IMR-90 (cell line): Measurements from ENCODE around the gene PCCA. TPM values are rescaled to one million over a fixed set of nuclear protein-coding genes. Genes with fewer than 3 reads are reported as not detected.

Source experiments
- ATAC-seq: fragments of 200-7000 bp; cut with Tn5 transposase; 2 replicates; pipeline ENCODE4 v1.9.1; 2020; ENCODE audit warnings: low read depth, mild to moderate bottlenecking, moderate library complexity
- BruUV-seq: library from RNA; stranded (reverse); fragments of 400-500 nt; replicated peaks from 2 replicates; lab custom pipeline; 2021; lab: Mats Ljungman, UMichigan
- CTCF ChIA-PET: fragments of 300-600 bp; formaldehyde crosslinking; extraction: SDS; loops from one replicate; lab custom pipeline; 2021; ENCODE audit warnings: antibody characterized with exemption; lab: Yijun Ruan, JAX
- POLR2A ChIA-PET: fragments of 300-600 bp; sonication (Branson Sonifier 250); formaldehyde crosslinking; loops from one replicate; lab custom pipeline; 2022; ENCODE audit warnings: antibody characterized with exemption; ENCODE audit not compliant: unreplicated experiment; lab: Charles Lee
- DNase-seq: peaks from one replicate; pipeline ENCODE4 v3.0.0; 2013
- H2AFZ ChIP-seq: replicated peaks from 2 replicates; pipeline ENCODE3; 2013; ENCODE audit warnings: low read length, mild to moderate bottlenecking; ENCODE audit not compliant: poor library complexity
- H2AK5ac ChIP-seq: 2 replicates; pipeline ENCODE4 v1.6.1; 2013; ENCODE audit warnings: low read depth, low read length, inconsistent platforms
- H2AK9ac ChIP-seq: replicated peaks from 2 replicates; pipeline ENCODE3; 2013; ENCODE audit warnings: mild to moderate bottlenecking, low read depth, low read length, moderate library complexity; ENCODE audit not compliant: poor library complexity
- H2BK120ac ChIP-seq: 2 replicates; pipeline ENCODE4 v1.6.1; 2013; ENCODE audit warnings: low read depth, low read length, inconsistent platforms
- H2BK15ac ChIP-seq: 3 replicates; pipeline ENCODE4 v1.6.1; 2013; ENCODE audit warnings: low read depth, low read length, inconsistent platforms
- H2BK20ac ChIP-seq: 2 replicates; pipeline ENCODE4 v1.6.1; 2013; ENCODE audit warnings: low read depth, mild to moderate bottlenecking, inconsistent platforms, low read length, moderate library complexity
- H2BK5ac ChIP-seq: 2 replicates; pipeline ENCODE4 v1.6.1; 2013; ENCODE audit warnings: mild to moderate bottlenecking, low read depth, low read length, inconsistent platforms; ENCODE audit not compliant: poor library complexity, severe bottlenecking
- H3K14ac ChIP-seq: replicated peaks from 2 replicates; pipeline ENCODE4 v1.6.1; 2013; ENCODE audit warnings: low read depth, low read length, inconsistent platforms
- H3K18ac ChIP-seq: 2 replicates; pipeline ENCODE4 v1.6.1; 2013; ENCODE audit warnings: low read depth, low read length, control low read depth
- H3K23ac ChIP-seq: 2 replicates; pipeline ENCODE4 v1.6.1; 2013; ENCODE audit warnings: low read depth, low read length, inconsistent platforms
- H3K27ac ChIP-seq: 2 replicates; pipeline ENCODE4 v1.5.1; 2013; ENCODE audit warnings: mild to moderate bottlenecking, control low read depth, low read length; ENCODE audit not compliant: insufficient read depth
- H3K27me3 ChIP-seq: 2 replicates; pipeline ENCODE4 v1.6.1; 2013; ENCODE audit warnings: low read length; ENCODE audit not compliant: control insufficient read depth, insufficient read depth
- H3K36me3 ChIP-seq: 2 replicates; pipeline ENCODE4 v1.6.1; 2013; ENCODE audit warnings: low read length, mixed read lengths; ENCODE audit not compliant: control insufficient read depth, insufficient read depth
- H3K4ac ChIP-seq: 2 replicates; pipeline ENCODE4 v1.6.1; 2013; ENCODE audit warnings: low read depth, low read length, inconsistent platforms
- H3K4me1 ChIP-seq: 2 replicates; pipeline ENCODE4 v1.6.1; 2013; ENCODE audit warnings: low read length, mixed read lengths; ENCODE audit not compliant: control insufficient read depth, insufficient read depth
- H3K4me2 ChIP-seq: 2 replicates; pipeline ENCODE4 v1.6.1; 2013; ENCODE audit warnings: low read depth, mild to moderate bottlenecking, control low read depth, low read length, moderate library complexity
- H3K4me3 ChIP-seq: 2 replicates; pipeline ENCODE4 v1.5.1; 2013; ENCODE audit warnings: low read depth, mild to moderate bottlenecking, control low read depth, low read length, moderate library complexity; ENCODE audit not compliant: insufficient read depth
- H3K56ac ChIP-seq: 2 replicates; pipeline ENCODE4 v1.6.1; 2013; ENCODE audit warnings: low read length, inconsistent platforms; ENCODE audit not compliant: insufficient read depth; ENCODE audit errors: extremely low read depth
- H3K79me1 ChIP-seq, 2 experiments: 2 replicates each; pipeline ENCODE4 v1.6.1; 2013; ENCODE audit warnings: low read length in 2 of 2, inconsistent platforms in 1 of 2, low read depth in 1 of 2
- H3K9ac ChIP-seq: 2 replicates; pipeline ENCODE4 v1.6.1; 2013; ENCODE audit warnings: low read depth, low read length, control low read depth
- H3K9me1 ChIP-seq: 2 replicates; pipeline ENCODE4 v1.6.1; 2013; ENCODE audit warnings: low read length, inconsistent platforms; ENCODE audit not compliant: insufficient read depth
- H3K9me3 ChIP-seq: 2 replicates; pipeline ENCODE4 v1.6.1; 2013; ENCODE audit warnings: low read length; ENCODE audit not compliant: control insufficient read depth, insufficient read depth
- H4K20me1 ChIP-seq: 2 replicates; pipeline ENCODE4 v1.6.1; 2013; ENCODE audit warnings: low read length, inconsistent platforms; ENCODE audit not compliant: insufficient read depth
- H4K5ac ChIP-seq: 2 replicates; pipeline ENCODE4 v1.6.1; 2013; ENCODE audit warnings: mild to moderate bottlenecking, low read depth, low read length, control low read depth
- H4K8ac ChIP-seq, 2 experiments: 2 replicates each; pipeline ENCODE4 v1.6.1; 2013; ENCODE audit warnings: low read depth in 2 of 2, low read length in 2 of 2, control low read depth in 1 of 2, inconsistent platforms in 1 of 2
- H4K91ac ChIP-seq: 2 replicates; pipeline ENCODE4 v1.6.1; 2013; ENCODE audit warnings: low read depth, low read length, inconsistent platforms; ENCODE audit not compliant: insufficient read depth
- BHLHE40 ChIP-seq: fragments of 150-350 bp; IDR thresholded peaks from 2 replicates; pipeline ENCODE4 v1.6.1; 2016; ENCODE audit warnings: mild to moderate bottlenecking, low read depth, low read length
- CEBPB ChIP-seq: IDR thresholded peaks from 2 replicates; pipeline ENCODE4 v1.6.1; 2012; ENCODE audit warnings: low read depth, low read length, improper control_type of control experiment
- CHD1 ChIP-seq: IDR thresholded peaks from 2 replicates; pipeline ENCODE4 v1.6.1; 2012; ENCODE audit warnings: low read depth, low read length, improper control_type of control experiment
- FOS ChIP-seq: fragments of 150-350 bp; IDR thresholded peaks from 2 replicates; pipeline ENCODE4 v1.6.1; 2016; ENCODE audit warnings: low read depth, low read length
- MAFK ChIP-seq: IDR thresholded peaks from 2 replicates; pipeline ENCODE4 v1.6.1; 2012; ENCODE audit warnings: low read depth, low read length, improper control_type of control experiment
- MAZ ChIP-seq: IDR thresholded peaks from 2 replicates; pipeline ENCODE4 v1.6.1; 2012; ENCODE audit warnings: low read depth, mild to moderate bottlenecking, low read length, improper control_type of control experiment, moderate library complexity, borderline replicate concordance
- MXI1 ChIP-seq: IDR thresholded peaks from 2 replicates; pipeline ENCODE4 v1.6.1; 2012; ENCODE audit warnings: low read depth, mild to moderate bottlenecking, low read length, moderate library complexity, borderline replicate concordance
- NFE2L2 ChIP-seq: fragments of 150-350 bp; IDR thresholded peaks from 2 replicates; pipeline ENCODE4 v1.6.1; 2016; ENCODE audit warnings: low read depth, mild to moderate bottlenecking, low read length
- RAD21 ChIP-seq: IDR thresholded peaks from 2 replicates; pipeline ENCODE4 v1.6.1; 2012; ENCODE audit warnings: low read length, improper control_type of control experiment
- RCOR1 ChIP-seq: IDR thresholded peaks from 2 replicates; pipeline ENCODE4 v1.6.1; 2012; ENCODE audit warnings: mild to moderate bottlenecking, low read length, improper control_type of control experiment; ENCODE audit not compliant: insufficient replicate concordance
- RFX5 ChIP-seq: IDR thresholded peaks from 2 replicates; pipeline ENCODE4 v1.8.0; 2012; ENCODE audit warnings: low read depth, mild to moderate bottlenecking, low read length, moderate library complexity
- SMC3 ChIP-seq: fragments of 150-350 bp; IDR thresholded peaks from 2 replicates; pipeline ENCODE4 v1.6.1; 2016; ENCODE audit warnings: low read depth, mild to moderate bottlenecking, antibody characterized with exemption, low read length, moderate library complexity
- WGBS, 2 experiments: methylation state at CpG; one replicate each; pipeline versions ENCODE4 v1.1.5 to v1.1.7; 2013; ENCODE audit warnings: missing lambda C conversion rate in 2 of 2; ENCODE audit not compliant: insufficient read length in 1 of 2; ENCODE audit errors: extremely low coverage in 2 of 2; 5-methylcytosine and 5-hydroxymethylcytosine counted together
- dilution Hi-C: fragments of 300-500 bp; cut with HindIII; formaldehyde crosslinking; loops from one replicate; pipeline ENCODE4 v1.14.3; 2018; ENCODE audit warnings: low sequenced_read_pairs; ENCODE audit not compliant: unreplicated experiment
- in situ Hi-C: fragments of 300-500 bp; cut with MboI; formaldehyde crosslinking; loops from 3 replicates; pipeline ENCODE4 v1.14.3; 2019; ENCODE audit warnings: low sequenced_read_pairs, inconsistent platforms, mixed read lengths
- intact Hi-C: fragments of 100-400 bp; cut with micrococcal nuclease; formaldehyde crosslinking; loops from 2 replicates; pipeline ENCODE4 v1.10.0; 2022
- polyA plus RNA-seq, 3 experiments: library from polyadenylated mRNA; depleted of rRNA; stranded (reverse); fragments of >200 nt; gene quantifications; 2 replicates each; pipeline ENCODE4 v1.2.3, GENCODE V29; 2012; ENCODE audit warnings: low replicate concordance in 1 of 3
- total RNA-seq: library from RNA; depleted of rRNA; stranded (reverse); fragments of >200 nt; gene quantifications from 2 replicates; pipeline ENCODE4 v1.2.3, GENCODE V29; 2012
- TF ChIP-seq, protein P1 (sequence below): fragments of 150-350 bp; IDR thresholded peaks from 2 replicates; pipeline ENCODE4 v1.6.1; 2016; ENCODE audit warnings: low read depth, mild to moderate bottlenecking, low read length, moderate library complexity, borderline replicate concordance
- TF ChIP-seq, protein P2 (sequence below): fragments of 150-350 bp; IDR thresholded peaks from 2 replicates; pipeline ENCODE4 v1.6.1; 2017; ENCODE audit warnings: mild to moderate bottlenecking, antibody characterized with exemption, low read length, low read depth
- TF ChIP-seq, protein P3 (sequence below): conservative IDR thresholded peaks from 2 replicates; pipeline ENCODE4 v1.5.1; 2012; ENCODE audit warnings: mild to moderate bottlenecking, low read depth, low read length, improper control_type of control experiment

Gene PCCA
- total and polyA plus RNA-seq, 2 of the 4 experiments (the other 2 are of a cell fraction): 7.6 to 24.0 TPM

DNA sequence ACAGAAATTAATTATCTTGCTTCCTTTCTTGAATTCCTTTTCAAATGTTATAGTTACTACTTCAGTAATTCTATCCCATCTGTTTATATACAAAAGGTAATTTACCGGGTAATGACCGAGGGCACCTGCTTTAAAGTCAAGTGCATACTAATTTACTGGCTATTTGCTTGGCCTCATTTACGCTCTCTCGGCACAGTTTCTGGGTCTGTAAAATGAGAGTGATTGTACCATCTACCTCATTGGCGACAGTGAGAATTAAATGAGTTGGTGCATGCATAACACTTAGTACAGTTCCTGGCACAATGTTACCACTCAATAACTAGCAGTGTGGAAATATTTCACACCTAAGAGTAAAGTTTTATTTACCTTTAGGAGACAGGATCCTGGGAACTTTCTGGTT lies 388.1 kb downstream of the PCCA start:
- Histone ChIP-seq H3K14ac (no peak overlapping the region), H3K9me3 (no peaks in the 10 kb centered on the region), H3K18ac (no peak overlapping the region), H2AK5ac (no peak overlapping the region), H2AK9ac (no peak overlapping the region), H2BK20ac (no peak overlapping the region), H3K4me1 (peaks cover 2% of the 10 kb centered on the region), H3K4me2 (no peak overlapping the region), H3K56ac (no peak overlapping the region), H3K4me3 (no peak overlapping the region), H3K27me3 (no peaks in the 10 kb centered on the region), H3K27ac (no peak overlapping the region), H3K9ac (no peak overlapping the region), H3K9me1 (no peaks in the 10 kb centered on the region), H3K23ac (no peak overlapping the region), H4K5ac (no peak overlapping the region), H3K4ac (no peak overlapping the region), H4K20me1 (no peaks in the 10 kb centered on the region), H3K79me1 (0 out of 4 replicates have a peak, but pooled peaks cover 0 to under 1% of the 10 kb centered on the region in 2 experiments), H3K36me3 (no peaks in the 10 kb centered on the region), H4K8ac (no peak overlapping the region), H2BK15ac (no peak overlapping the region), H2BK120ac (no peak overlapping the region), H4K91ac (no peak overlapping the region), H2BK5ac (no peak overlapping the region), H2AFZ (no peak overlapping the region)
- ATAC-seq: no peak
- in situ Hi-C loops (no loop called here), dilution Hi-C loops (no loop called here), intact Hi-C loops (no loop called here)
- TF ChIP-seq RAD21: no peak
- no peak for TF ChIP-seq MXI1
- TF ChIP-seq MAZ: no peak
- no peak for TF ChIP-seq RCOR1
- no peak for TF ChIP-seq CEBPB
- TF ChIP-seq, protein P1, sequence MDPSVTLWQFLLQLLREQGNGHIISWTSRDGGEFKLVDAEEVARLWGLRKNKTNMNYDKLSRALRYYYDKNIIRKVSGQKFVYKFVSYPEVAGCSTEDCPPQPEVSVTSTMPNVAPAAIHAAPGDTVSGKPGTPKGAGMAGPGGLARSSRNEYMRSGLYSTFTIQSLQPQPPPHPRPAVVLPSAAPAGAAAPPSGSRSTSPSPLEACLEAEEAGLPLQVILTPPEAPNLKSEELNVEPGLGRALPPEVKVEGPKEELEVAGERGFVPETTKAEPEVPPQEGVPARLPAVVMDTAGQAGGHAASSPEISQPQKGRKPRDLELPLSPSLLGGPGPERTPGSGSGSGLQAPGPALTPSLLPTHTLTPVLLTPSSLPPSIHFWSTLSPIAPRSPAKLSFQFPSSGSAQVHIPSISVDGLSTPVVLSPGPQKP: no peak
- TF ChIP-seq SMC3: no peak
- TF ChIP-seq RFX5: no peak
- no peak for TF ChIP-seq CHD1
- no peak for TF ChIP-seq MAFK
- TF ChIP-seq FOS: no peak
- TF ChIP-seq, protein P2, sequence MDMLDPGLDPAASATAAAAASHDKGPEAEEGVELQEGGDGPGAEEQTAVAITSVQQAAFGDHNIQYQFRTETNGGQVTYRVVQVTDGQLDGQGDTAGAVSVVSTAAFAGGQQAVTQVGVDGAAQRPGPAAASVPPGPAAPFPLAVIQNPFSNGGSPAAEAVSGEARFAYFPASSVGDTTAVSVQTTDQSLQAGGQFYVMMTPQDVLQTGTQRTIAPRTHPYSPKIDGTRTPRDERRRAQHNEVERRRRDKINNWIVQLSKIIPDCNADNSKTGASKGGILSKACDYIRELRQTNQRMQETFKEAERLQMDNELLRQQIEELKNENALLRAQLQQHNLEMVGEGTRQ: no peak
- no peak for TF ChIP-seq NFE2L2
- no peak for TF ChIP-seq BHLHE40
- TF ChIP-seq, protein P3, sequence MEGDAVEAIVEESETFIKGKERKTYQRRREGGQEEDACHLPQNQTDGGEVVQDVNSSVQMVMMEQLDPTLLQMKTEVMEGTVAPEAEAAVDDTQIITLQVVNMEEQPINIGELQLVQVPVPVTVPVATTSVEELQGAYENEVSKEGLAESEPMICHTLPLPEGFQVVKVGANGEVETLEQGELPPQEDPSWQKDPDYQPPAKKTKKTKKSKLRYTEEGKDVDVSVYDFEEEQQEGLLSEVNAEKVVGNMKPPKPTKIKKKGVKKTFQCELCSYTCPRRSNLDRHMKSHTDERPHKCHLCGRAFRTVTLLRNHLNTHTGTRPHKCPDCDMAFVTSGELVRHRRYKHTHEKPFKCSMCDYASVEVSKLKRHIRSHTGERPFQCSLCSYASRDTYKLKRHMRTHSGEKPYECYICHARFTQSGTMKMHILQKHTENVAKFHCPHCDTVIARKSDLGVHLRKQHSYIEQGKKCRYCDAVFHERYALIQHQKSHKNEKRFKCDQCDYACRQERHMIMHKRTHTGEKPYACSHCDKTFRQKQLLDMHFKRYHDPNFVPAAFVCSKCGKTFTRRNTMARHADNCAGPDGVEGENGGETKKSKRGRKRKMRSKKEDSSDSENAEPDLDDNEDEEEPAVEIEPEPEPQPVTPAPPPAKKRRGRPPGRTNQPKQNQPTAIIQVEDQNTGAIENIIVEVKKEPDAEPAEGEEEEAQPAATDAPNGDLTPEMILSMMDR: no peak
- no peak for DNase-seq
- WGBS, 2 experiments: 100% methylated on average over 2 of the region's 5 CpGs; no CpG with 5 or more reads in 1 of the 2 experiments
- no TSS peak for BruUV-seq
- CTCF ChIA-PET: no interaction called here
- POLR2A ChIA-PET: no interaction called here
